Chondrocyte (in vitro differentiated cells): ENCODE data around the gene ACTR3. TPM values are rescaled to one million over a fixed set of nuclear protein-coding genes. Genes with fewer than 3 reads are reported as not detected.

Experiments used
- DNase-seq: peaks from one replicate; pipeline ENCODE4 v3.0.0; 2021; ENCODE audit warnings: mixed read lengths, low spot score
- H3K27ac Mint-ChIP-seq: one replicate; pipeline ENCODE4 v1.8.0; 2021; ENCODE audit warnings: mild to moderate bottlenecking, moderate library complexity, mixed read lengths; ENCODE audit not compliant: unreplicated experiment
- H3K27me3 Mint-ChIP-seq: 2 replicates; pipeline ENCODE4 v1.8.0; 2021; ENCODE audit warnings: low read depth, mixed read lengths
- H3K36me3 Mint-ChIP-seq: 2 replicates; pipeline ENCODE4 v1.8.0; 2021; ENCODE audit warnings: low read depth, mixed read lengths
- H3K4me1 Mint-ChIP-seq: 2 replicates; pipeline ENCODE4 v1.8.0; 2021; ENCODE audit warnings: low read depth, mild to moderate bottlenecking, mixed read lengths
- H3K4me3 Mint-ChIP-seq: one replicate; pipeline ENCODE4 v1.8.0; 2021; ENCODE audit warnings: mild to moderate bottlenecking, moderate library complexity, mixed read lengths; ENCODE audit not compliant: unreplicated experiment
- H3K9me3 Mint-ChIP-seq: 2 replicates; pipeline ENCODE4 v1.8.0; 2021; ENCODE audit warnings: low read depth, mixed read lengths
- CTCF ChIP-seq: fragments of 200-600 bp; sonication (generic); IDR thresholded peaks from 2 replicates; pipeline ENCODE4 v1.5.0; 2021; ENCODE audit warnings: antibody characterized with exemption, mild to moderate bottlenecking, moderate library complexity
- total RNA-seq: library from RNA; stranded (reverse); gene quantifications from 3 replicates; pipeline ENCODE4 v1.2.1, GENCODE V29; 2021

The ACTR3 gene
- total RNA-seq, 1 donor from 2014 or later, result 434 TPM

GRCh38 chr2:113863144-113863543, 26.7 kb upstream of the ACTR3 start:
- Mint-ChIP-seq H3K4me1 (peaks cover 9% of the 10 kb centered on the region), H3K9me3 (no peaks in the 10 kb centered on the region), H3K27me3 (peaks cover 4% of the 10 kb centered on the region), H3K36me3 (no peaks in the 10 kb centered on the region), H3K27ac (no peak overlapping the region), H3K4me3 (no peak overlapping the region)
- DNase-seq, result no peak
- TF ChIP-seq CTCF, result no peak

GRCh38 chr2:113867571-113867970, 22.3 kb upstream of the ACTR3 start:
- TF ChIP-seq CTCF, result no peak
- Mint-ChIP-seq H3K4me3 (no peak overlapping the region), H3K36me3 (no peaks in the 10 kb centered on the region), H3K27me3 (peaks cover 4% of the 10 kb centered on the region), H3K9me3 (no peaks in the 10 kb centered on the region), H3K27ac (no peak overlapping the region), H3K4me1 (no peaks in the 10 kb centered on the region)
- no peak for DNase-seq

DNA sequence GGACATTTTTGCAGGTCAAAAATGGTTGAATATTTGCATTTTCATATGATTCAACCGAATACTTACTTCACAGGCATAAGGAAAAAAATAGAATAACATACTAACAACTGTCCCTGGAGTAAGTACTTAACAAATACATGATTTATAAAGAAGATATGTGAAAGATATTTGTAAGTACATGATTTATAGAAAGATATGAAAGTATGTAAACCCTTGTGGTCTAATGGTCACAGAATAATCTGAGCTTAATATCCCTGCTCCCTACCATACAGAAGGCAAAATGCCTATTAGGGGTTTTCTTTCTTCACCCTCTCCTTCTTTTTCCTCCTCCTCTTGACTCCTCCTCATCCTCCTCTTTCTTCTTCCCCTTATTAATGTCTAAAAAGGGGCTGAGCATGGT, 20.6 kb upstream of the ACTR3 start:
- H3K4me1 Mint-ChIP-seq, result no peaks in the 10 kb centered on the region
- H3K27ac Mint-ChIP-seq, result no peak overlapping the region
- peaks cover 4% of the 10 kb centered on the region for H3K27me3 Mint-ChIP-seq
- no peaks in the 10 kb centered on the region for H3K9me3 Mint-ChIP-seq
- H3K36me3 Mint-ChIP-seq, result no peaks in the 10 kb centered on the region
- DNase-seq, result no peak
- no peak overlapping the region for H3K4me3 Mint-ChIP-seq
- TF ChIP-seq CTCF, result no peak

DNA sequence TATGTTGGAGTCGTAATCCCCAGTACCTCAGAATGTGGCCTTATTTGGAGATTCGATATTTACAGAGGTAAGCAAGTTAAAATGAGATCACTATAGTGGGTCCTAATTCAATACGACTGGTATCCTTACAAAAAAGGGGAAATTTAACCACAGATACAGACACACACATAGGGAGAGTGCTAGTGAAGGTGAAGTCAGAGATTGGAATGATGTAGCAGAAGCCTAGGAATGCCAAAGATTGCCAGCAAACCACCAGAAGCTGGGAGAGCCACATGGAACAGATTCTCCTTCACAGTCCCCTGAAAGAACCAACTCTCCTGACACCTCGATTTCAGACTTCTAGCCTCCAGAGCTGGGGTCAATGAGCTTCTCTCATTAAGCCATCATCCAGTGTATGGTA, 17.7 kb upstream of the ACTR3 start:
- Mint-ChIP-seq H3K27me3 (peaks cover 4% of the 10 kb centered on the region), H3K9me3 (no peaks in the 10 kb centered on the region), H3K27ac (no peak overlapping the region), H3K4me3 (no peak overlapping the region), H3K4me1 (no peaks in the 10 kb centered on the region), H3K36me3 (no peaks in the 10 kb centered on the region)
- DNase-seq, result no peak
- no peak for TF ChIP-seq CTCF

DNA sequence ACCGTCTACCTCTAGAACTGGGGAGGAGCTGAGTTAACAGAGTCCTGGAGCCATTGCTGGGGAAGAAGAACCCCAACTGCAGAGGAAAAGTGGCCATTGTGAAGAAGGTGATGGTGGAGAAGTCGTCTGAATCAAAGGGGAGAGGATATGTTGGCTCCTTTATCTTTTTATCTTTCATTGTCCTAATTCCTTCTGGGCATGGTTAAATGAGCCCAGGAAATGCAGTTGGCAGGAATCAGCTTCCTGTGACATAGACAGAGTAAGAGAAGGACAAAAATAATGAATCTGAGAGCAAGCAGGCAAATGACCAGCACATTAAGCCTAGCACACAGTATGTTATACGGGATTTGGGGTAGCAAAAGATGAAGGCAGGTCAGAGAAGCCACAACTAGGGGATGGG, 16.0 kb upstream of the ACTR3 start:
- no peaks in the 10 kb centered on the region for H3K27me3 Mint-ChIP-seq
- H3K4me1 Mint-ChIP-seq, result peaks cover 13% of the 10 kb centered on the region
- no peak overlapping the region for H3K4me3 Mint-ChIP-seq

More for the DNA sequence above, 16.0 kb upstream of the ACTR3 start:
- H3K36me3 Mint-ChIP-seq, result no peaks in the 10 kb centered on the region
- no peak overlapping the region for H3K27ac Mint-ChIP-seq
- no peak for TF ChIP-seq CTCF
- H3K9me3 Mint-ChIP-seq, result no peaks in the 10 kb centered on the region
- DNase-seq, result no peak
